Left ventricle myocardium inferior (tissue), 1 donor: ENCODE results near the gene ITSN2. TPM values are rescaled to one million over a fixed set of nuclear protein-coding genes. Genes with fewer than 3 reads are reported as not detected.
A peak's percentile ranks its signal among the peaks of the same experiment; 100 is the strongest.

Source experiments
- DNase-seq: peaks from one replicate; pipeline ENCODE4 v3.0.0-alpha.2; 2020
- H3K27ac ChIP-seq: fragments of 200-600 bp; replicated peaks from 2 replicates; pipeline ENCODE4 v1.8.0; 2021
- H3K27me3 ChIP-seq: fragments of 200-600 bp; 2 replicates; pipeline ENCODE4 v1.8.0; 2021; ENCODE audit warnings: low read depth
- H3K36me3 ChIP-seq: fragments of 200-600 bp; 2 replicates; pipeline ENCODE4 v1.8.0; 2021
- H3K4me1 ChIP-seq: fragments of 200-600 bp; 2 replicates; pipeline ENCODE4 v1.8.0; 2021
- H3K4me3 ChIP-seq: fragments of 200-600 bp; 2 replicates; pipeline ENCODE4 v1.8.0; 2021; ENCODE audit warnings: mild to moderate bottlenecking, moderate library complexity
- H3K9me3 ChIP-seq: fragments of 200-600 bp; replicated peaks from 2 replicates; pipeline ENCODE4 v1.8.0; 2021
- intact Hi-C: fragments of 100-400 bp; cut with micrococcal nuclease; formaldehyde crosslinking; loops from one replicate; pipeline ENCODE4 v1.11.0; 2022
- total RNA-seq: library from RNA; stranded (reverse); fragmentation: NEBNext Ultra II Directional; extraction: Animal tissue kit (Norgen Biotek cat#: 25700); gene quantifications from one replicate; pipeline ENCODE4 v1.2.1, GENCODE V29; 2021
- TF ChIP-seq, protein P1 (sequence below): fragments of 200-600 bp; IDR thresholded peaks from 2 replicates; pipeline ENCODE4 v1.8.0; 2021; ENCODE audit warnings: antibody characterized with exemption, mild to moderate bottlenecking, borderline replicate concordance
- donor health status: DM: no; HTN: yes; CAD: no; lungs with severe emphysema.

ITSN2 gene
- total RNA-seq, 1 donor from 2014 or later, result 24.4 TPM

DNA sequence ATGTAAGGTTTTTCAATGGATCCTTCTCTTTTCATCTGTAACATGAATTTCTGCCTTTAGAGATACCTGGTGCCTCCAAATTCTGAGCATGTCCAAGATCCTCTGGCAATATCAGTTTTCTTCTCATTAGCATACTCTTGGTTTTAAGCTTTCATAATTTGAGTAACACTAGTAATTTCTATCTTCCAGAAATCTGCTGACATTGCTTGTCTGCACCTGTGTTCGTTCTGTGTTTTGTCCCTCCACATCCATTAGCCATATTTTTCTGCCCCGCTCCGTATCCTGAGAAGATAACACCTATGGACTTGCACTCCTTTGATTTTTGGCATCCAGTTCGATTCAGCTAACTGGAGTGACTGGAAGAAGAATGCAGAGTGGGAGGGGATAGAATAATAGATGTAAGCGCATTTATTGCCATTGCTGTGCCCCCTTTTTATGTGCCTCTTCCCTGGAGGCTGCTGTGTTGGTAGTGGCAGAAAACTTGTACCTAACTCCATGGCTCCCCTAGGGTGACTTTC, 32.3 kb upstream of the ITSN2 start:
- TF ChIP-seq, protein P1, sequence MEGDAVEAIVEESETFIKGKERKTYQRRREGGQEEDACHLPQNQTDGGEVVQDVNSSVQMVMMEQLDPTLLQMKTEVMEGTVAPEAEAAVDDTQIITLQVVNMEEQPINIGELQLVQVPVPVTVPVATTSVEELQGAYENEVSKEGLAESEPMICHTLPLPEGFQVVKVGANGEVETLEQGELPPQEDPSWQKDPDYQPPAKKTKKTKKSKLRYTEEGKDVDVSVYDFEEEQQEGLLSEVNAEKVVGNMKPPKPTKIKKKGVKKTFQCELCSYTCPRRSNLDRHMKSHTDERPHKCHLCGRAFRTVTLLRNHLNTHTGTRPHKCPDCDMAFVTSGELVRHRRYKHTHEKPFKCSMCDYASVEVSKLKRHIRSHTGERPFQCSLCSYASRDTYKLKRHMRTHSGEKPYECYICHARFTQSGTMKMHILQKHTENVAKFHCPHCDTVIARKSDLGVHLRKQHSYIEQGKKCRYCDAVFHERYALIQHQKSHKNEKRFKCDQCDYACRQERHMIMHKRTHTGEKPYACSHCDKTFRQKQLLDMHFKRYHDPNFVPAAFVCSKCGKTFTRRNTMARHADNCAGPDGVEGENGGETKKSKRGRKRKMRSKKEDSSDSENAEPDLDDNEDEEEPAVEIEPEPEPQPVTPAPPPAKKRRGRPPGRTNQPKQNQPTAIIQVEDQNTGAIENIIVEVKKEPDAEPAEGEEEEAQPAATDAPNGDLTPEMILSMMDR, result no peak
- intact Hi-C loops, result no loop called here
- DNase-seq, result no peak

DNA sequence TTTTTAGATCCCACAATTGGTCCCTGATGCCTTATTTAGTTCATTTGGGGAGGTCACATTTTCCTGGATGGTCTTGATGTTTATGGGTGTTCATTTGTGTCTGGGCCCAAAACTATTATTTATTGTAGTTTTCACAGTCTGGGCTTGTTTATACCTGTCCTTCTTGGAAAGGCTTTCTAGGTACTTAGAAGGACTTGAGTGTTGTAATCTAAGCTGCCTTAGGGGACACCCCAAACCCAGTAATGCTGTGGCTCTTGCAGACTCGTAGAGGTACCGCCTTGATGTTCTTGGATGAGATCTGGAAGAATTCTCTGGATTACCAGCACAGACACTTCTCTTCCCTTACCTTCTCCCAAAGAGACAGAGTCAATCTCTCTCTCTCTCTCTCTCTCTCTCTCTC, 25.0 kb upstream of the ITSN2 start:
- intact Hi-C loops, result loop anchor here (10.0 kb wide), 1 partner anchor 161 kb away; no protein-coding TSS in a partner anchor
- H3K4me1 ChIP-seq, result no peaks in the 10 kb centered on the region
- TF ChIP-seq, protein P1, result no peak

More for the DNA sequence above, 32.3 kb upstream of the ITSN2 start:
- Histone ChIP-seq H3K36me3 (no peaks in the 10 kb centered on the region), H3K9me3 (no peaks in the 10 kb centered on the region), H3K4me3 (no peak overlapping the region), H3K27ac (no peak overlapping the region), H3K4me1 (no peaks in the 10 kb centered on the region), H3K27me3 (peaks cover 7% of the 10 kb centered on the region)

DNA sequence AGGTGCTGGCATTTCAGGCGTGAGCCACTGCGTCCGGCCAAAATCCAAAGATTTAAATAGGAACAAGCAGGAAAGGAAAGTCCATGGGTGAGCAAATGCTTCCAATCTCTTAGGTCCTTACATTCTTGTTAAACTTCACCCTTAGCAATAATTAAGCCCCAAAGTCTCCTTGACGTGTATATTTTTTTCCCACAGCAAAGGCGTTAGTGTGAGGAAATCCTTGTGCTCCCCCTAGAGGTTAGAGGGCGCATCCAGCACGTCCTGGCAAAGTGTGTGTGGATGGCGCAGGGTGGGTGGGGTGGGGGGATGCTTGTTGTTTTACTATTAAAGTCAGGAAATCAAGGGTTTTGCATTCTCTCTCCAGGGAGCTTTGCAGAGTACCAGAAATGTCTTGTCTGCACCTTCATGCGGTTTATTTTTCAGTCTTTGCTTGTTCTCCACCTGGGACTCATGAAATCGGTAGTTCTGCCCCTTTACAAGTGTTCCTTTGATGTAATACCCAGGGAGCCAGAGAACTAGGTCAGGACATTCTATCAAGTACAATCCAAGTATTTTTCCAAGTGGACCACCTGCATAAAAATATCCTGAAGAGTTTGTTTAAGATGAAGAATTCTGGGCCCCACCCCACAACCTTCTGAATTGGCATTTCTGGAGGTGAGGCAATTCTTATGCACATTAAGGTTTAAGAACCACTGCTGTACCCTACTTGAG, 22.2 kb upstream of the ITSN2 start:
- Histone ChIP-seq H3K9me3 (no peaks in the 10 kb centered on the region), H3K27ac (no peak overlapping the region), H3K36me3 (no peaks in the 10 kb centered on the region), H3K27me3 (no peaks in the 10 kb centered on the region), H3K4me1 (no peaks in the 10 kb centered on the region), H3K4me3 (no peak overlapping the region)
- intact Hi-C loops, result loop anchor here (10.0 kb wide), 1 partner anchor 158 kb away; no protein-coding TSS in a partner anchor
- peak; percentile 44 for DNase-seq
- TF ChIP-seq, protein P1, result peak; percentile 84

More for the DNA sequence above, 25.0 kb upstream of the ITSN2 start:
- Histone ChIP-seq H3K27me3 (no peaks in the 10 kb centered on the region), H3K4me3 (no peak overlapping the region), H3K27ac (no peak overlapping the region), H3K36me3 (no peaks in the 10 kb centered on the region), H3K9me3 (no peaks in the 10 kb centered on the region)
- DNase-seq, result no peak

DNA sequence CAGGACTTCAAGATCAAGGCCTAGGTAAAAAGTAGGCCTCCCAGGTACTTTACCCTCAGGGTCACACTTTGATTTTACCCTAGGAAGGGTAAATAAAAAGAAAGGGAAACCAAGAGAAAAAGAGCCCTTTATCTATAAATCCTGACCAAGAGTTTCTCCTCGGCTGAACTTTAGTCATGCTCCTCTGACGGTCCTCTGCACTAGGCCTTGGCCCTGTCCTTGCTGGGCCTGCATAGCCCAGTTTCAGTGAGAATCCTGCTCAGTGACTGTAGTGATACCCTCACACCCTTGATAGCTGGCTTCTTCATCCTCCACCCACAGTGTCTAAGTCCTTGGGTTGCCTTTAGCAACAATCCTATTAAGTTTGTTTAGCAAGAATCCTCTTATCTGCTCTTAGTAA, 20.5 kb upstream of the ITSN2 start:
- TF ChIP-seq, protein P1, result no peak
- Histone ChIP-seq H3K36me3 (no peaks in the 10 kb centered on the region), H3K27me3 (no peaks in the 10 kb centered on the region), H3K27ac (no peak overlapping the region), H3K4me3 (no peak overlapping the region), H3K4me1 (no peaks in the 10 kb centered on the region), H3K9me3 (no peaks in the 10 kb centered on the region)
- DNase-seq, result no peak
- intact Hi-C loops, result loop anchor here (10.0 kb wide), 1 partner anchor 156 kb away; no protein-coding TSS in a partner anchor

DNA sequence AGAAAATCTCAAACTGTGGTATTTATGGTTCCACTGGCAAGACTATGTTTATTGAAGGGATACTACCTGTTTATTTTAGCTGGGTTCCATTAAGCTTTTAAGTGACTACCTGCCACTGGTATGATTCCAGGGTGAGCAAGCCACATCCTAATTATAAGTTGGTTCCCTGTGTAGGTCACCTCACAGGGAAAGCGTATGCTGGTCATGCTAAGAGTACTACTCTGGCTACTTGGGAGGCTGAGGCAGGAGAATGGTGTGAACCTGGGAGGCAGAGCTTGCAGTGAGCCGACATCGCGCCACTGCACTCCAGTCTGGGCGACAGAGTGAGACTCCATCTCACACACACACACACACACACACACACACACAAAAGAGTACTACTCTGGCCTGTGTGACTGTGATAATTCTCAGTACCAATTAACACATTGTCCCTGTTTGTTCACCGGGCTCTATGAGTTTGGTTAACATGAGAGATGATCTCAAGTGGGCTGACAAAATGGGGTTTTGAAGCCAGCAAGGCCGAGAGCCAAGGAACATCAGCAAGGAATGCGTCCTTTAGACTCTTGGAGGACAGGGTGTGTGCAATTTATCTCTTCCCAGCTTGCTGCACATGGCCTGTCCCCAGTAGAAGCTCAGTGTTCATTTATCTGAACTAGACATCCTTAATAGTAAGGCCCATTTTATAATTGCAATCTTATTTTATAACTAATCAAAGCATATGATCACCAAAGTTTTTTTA, 15.2 kb upstream of the ITSN2 start:
- no peak overlapping the region for H3K27ac ChIP-seq
- DNase-seq, result no peak

More for the DNA sequence above, 15.2 kb upstream of the ITSN2 start:
- Histone ChIP-seq H3K36me3 (no peaks in the 10 kb centered on the region), H3K27me3 (no peaks in the 10 kb centered on the region), H3K4me3 (no peak overlapping the region), H3K9me3 (no peaks in the 10 kb centered on the region), H3K4me1 (no peaks in the 10 kb centered on the region)
- intact Hi-C loops, result no loop called here
- TF ChIP-seq, protein P1, result no peak
